Liver (tissue), 9 donors: ENCODE data around the gene MICAL3. TPM values are rescaled to one million over a fixed set of nuclear protein-coding genes. Genes with fewer than 3 reads are reported as not detected.

Source experiments
- DNase-seq: peaks from one replicate; pipeline ENCODE4 v3.0.0-alpha.2; 2017; ENCODE audit warnings: low spot score
- H3K27ac ChIP-seq, 2 donors: one replicate each; pipeline ENCODE4 v1.7.0; 2013; ENCODE audit warnings: inconsistent platforms in 2 of 2, low read length in 2 of 2, control low read depth in 1 of 2, low read depth in 1 of 2, mild to moderate bottlenecking in 1 of 2
- H3K27me3 ChIP-seq, 4 donors: one replicate each; pipeline versions ENCODE4 v1.6.1 to v1.7.0; 2013; ENCODE audit warnings: low read length in 3 of 4, inconsistent platforms in 1 of 4, mild to moderate bottlenecking in 1 of 4, moderate library complexity in 1 of 4; ENCODE audit not compliant: control insufficient read depth in 4 of 4, insufficient read depth in 4 of 4
- H3K36me3 ChIP-seq, 4 donors: one replicate each; pipeline versions ENCODE4 v1.6.1 to v1.7.0; 2013; ENCODE audit warnings: low read length in 3 of 4, mild to moderate bottlenecking in 3 of 4, low read depth in 1 of 4, moderate library complexity in 1 of 4; ENCODE audit not compliant: control insufficient read depth in 4 of 4, insufficient read depth in 3 of 4
- H3K4me1 ChIP-seq, 4 donors: one replicate each; pipeline versions ENCODE4 v1.6.1 to v1.7.0; 2013; ENCODE audit warnings: low read length in 3 of 4, mild to moderate bottlenecking in 3 of 4, moderate library complexity in 1 of 4; ENCODE audit not compliant: control insufficient read depth in 4 of 4, insufficient read depth in 4 of 4
- H3K4me3 ChIP-seq, 3 donors: one replicate each; pipeline versions ENCODE4 v1.6.1 to v1.7.0; 2013; ENCODE audit warnings: low read length in 3 of 3, control low read depth in 1 of 3, low read depth in 1 of 3, mild to moderate bottlenecking in 1 of 3
- H3K9ac ChIP-seq, 2 donors: one replicate each; pipeline ENCODE4 v1.7.0; 2013; ENCODE audit warnings: low read length in 2 of 2, mild to moderate bottlenecking in 2 of 2, moderate library complexity in 2 of 2, control low read depth in 1 of 2, low read depth in 1 of 2
- H3K9me3 ChIP-seq, 4 donors: one replicate each; pipeline versions ENCODE4 v1.6.1 to v1.7.0; 2013; ENCODE audit warnings: low read length in 3 of 4; ENCODE audit not compliant: control insufficient read depth in 4 of 4
- EGR1 ChIP-seq, 2 donors: IDR thresholded peaks; 2 replicates each; pipeline ENCODE4 v1.6.1; 2016 to 2018; ENCODE audit warnings: antibody characterized with exemption in 2 of 2, low read depth in 2 of 2
- FOXA1 ChIP-seq: IDR thresholded peaks from 2 replicates; pipeline ENCODE4 v1.6.1; 2016; ENCODE audit warnings: antibody characterized with exemption
- FOXA2 ChIP-seq: IDR thresholded peaks from 2 replicates; pipeline ENCODE4 v1.6.1; 2016; ENCODE audit warnings: antibody characterized with exemption
- GABPA ChIP-seq, 2 donors: IDR thresholded peaks in 1 of 2; conservative IDR thresholded peaks in 1 of 2; 2 replicates each; pipeline ENCODE4 v1.6.1; 2016; ENCODE audit warnings: antibody characterized with exemption in 2 of 2, mild to moderate bottlenecking in 1 of 2, moderate library complexity in 1 of 2
- HNF4A ChIP-seq, 2 donors: conservative IDR thresholded peaks; 2 replicates each; pipeline ENCODE4 v1.6.1; 2016; ENCODE audit warnings: antibody characterized with exemption in 2 of 2, mild to moderate bottlenecking in 2 of 2
- HNF4G ChIP-seq: IDR thresholded peaks from 2 replicates; pipeline ENCODE4 v1.6.1; 2016; ENCODE audit warnings: antibody characterized with exemption
- JUND ChIP-seq, 2 donors: IDR thresholded peaks; 2 replicates each; pipeline ENCODE4 v1.6.1; 2016; ENCODE audit warnings: antibody characterized with exemption in 2 of 2
- NR2F2 ChIP-seq: IDR thresholded peaks from 2 replicates; pipeline ENCODE4 v1.6.1; 2016; ENCODE audit warnings: antibody characterized with exemption
- RAD21 ChIP-seq, 2 donors: IDR thresholded peaks; 2 replicates each; pipeline ENCODE4 v1.6.1; 2016; ENCODE audit warnings: antibody characterized with exemption in 2 of 2, mild to moderate bottlenecking in 2 of 2
- RXRA ChIP-seq, 2 donors: IDR thresholded peaks; 2 replicates each; pipeline ENCODE4 v1.6.1; 2017 to 2018; ENCODE audit warnings: antibody characterized with exemption in 2 of 2, mild to moderate bottlenecking in 1 of 2
- TAF1 ChIP-seq: conservative IDR thresholded peaks from 2 replicates; pipeline ENCODE4 v1.6.1; 2016; ENCODE audit warnings: antibody characterized with exemption, mild to moderate bottlenecking
- YY1 ChIP-seq: IDR thresholded peaks from 2 replicates; pipeline ENCODE4 v1.6.1; 2016; ENCODE audit warnings: antibody characterized with exemption, mild to moderate bottlenecking
- WGBS: extraction: QIAGEN DNeasy Blood & Tissue Kit; methylation state at CpG from one replicate; pipeline ENCODE4 v1.1.7; 2013; 5-methylcytosine and 5-hydroxymethylcytosine counted together
- polyA plus RNA-seq, 2 donors: library from polyadenylated mRNA; stranded (reverse) in 1 of 2; unstranded in 1 of 2; fragments of 200-250 nt in 1 of 2; fragments of >200 nt in 1 of 2; fragmentation: Nextera tagmentation in 1 of 2; extraction: Ambion mirVana in 1 of 2; gene quantifications; one replicate each; pipeline versions ENCODE4 v1.2.1 to v1.2.3, GENCODE V29; 2013 to 2015
- total RNA-seq, 2 donors: library from RNA; depleted of rRNA; stranded (reverse); fragments of >200 nt; gene quantifications; one replicate each; pipeline ENCODE4 v1.2.3, GENCODE V29; 2014
- TF ChIP-seq, protein P1 (sequence below): fragments of 150-350 bp; IDR thresholded peaks from 2 replicates; pipeline ENCODE4 v1.5.1; 2017; ENCODE audit warnings: improper control_type of control experiment, low read depth, low read length; ENCODE audit not compliant: missing input control
- TF ChIP-seq, protein P2 (sequence below): IDR thresholded peaks from 2 replicates; pipeline ENCODE4 v1.6.1; 2016; ENCODE audit warnings: antibody characterized with exemption, mild to moderate bottlenecking
- TF ChIP-seq, protein P3 (sequence below): IDR thresholded peaks from 2 replicates; pipeline ENCODE4 v1.6.1; 2016; ENCODE audit warnings: antibody characterized with exemption
- TF ChIP-seq, protein P4 (sequence below): IDR thresholded peaks from 2 replicates; pipeline ENCODE4 v1.6.1; 2016; ENCODE audit warnings: antibody characterized with exemption
- donor health status: healthy.
- donor health status: healthy.
- donor health status: healthy.
- donor health status: healthy.
- donor health status: healthy.

The MICAL3 gene
- total and polyA plus RNA-seq, 4 donors, result 6.4 to 38.4 (median 23.4) TPM

DNA sequence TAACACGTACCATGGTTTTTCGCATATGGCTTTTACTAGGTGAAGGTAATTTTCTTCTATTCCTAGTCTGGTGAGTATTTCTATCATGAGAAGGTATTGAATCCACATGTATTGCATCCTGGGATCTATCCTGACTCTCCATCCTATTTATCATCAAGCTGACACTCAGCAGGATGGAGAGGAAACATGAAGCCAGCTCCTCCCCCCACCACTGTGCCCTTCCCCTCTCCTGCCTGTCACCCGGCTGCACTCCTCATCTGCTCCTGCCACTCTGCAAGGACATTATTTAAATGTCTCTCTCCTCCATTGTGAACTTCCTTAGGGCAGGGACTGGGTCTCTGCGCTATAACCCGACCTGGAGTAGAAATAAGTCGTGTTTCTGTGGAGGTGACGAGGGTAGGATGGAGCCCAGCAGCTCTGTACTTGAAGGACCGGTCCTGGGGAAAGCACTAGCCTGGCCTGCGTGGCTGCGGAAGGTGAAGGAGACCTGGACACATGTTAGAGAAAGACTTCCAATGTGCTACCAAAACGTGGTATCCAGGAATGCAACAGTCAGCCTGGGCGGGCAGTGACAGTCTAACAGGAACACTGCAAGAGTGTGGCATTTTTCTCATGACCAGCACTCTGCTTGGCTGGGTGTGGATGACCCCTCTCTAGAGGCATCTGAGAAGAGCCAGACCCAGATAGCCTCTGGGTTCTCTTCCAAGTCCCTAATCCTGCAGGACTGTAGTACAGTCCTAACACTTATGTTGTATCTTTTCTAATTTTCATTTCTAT, 111.2 kb downstream of the MICAL3 start:
- Histone ChIP-seq H3K27ac (no peak overlapping the region), H3K27me3 (no peaks in the 10 kb centered on the region)

DNA sequence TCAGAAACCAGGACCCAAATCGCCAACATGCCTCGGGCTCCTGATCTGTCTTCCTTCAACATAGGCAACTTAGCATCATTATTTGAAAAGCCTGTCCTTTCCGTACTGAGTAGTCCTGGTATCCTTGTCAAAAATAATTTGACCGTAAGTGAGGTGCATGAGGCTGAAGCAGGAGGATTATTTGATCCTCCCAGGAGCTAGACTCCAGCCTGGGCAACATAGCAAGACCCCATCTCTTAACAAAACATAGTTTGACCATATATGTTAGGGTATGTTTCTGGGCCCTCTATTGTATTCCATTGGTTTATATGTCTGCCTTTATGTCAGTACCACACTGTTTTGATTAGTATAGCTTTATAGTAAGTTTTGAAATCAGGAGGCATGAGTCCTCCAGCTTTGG, 112.5 kb downstream of the MICAL3 start:
- Histone ChIP-seq H3K9me3 (no peaks in the 10 kb centered on the region), H3K27ac (no peak overlapping the region), H3K27me3 (no peaks in the 10 kb centered on the region), H3K9ac (no peak overlapping the region), H3K4me3 (no peak overlapping the region), H3K4me1 (peaks cover 0 to 12% (median 2%) of the 10 kb centered on the region in 4 donors), H3K36me3 (no peaks in the 10 kb centered on the region)
- DNase-seq, result no peak
- WGBS, result 97% methylated on average over 4 of the region's 4 CpGs
- TF ChIP-seq, protein P1, sequence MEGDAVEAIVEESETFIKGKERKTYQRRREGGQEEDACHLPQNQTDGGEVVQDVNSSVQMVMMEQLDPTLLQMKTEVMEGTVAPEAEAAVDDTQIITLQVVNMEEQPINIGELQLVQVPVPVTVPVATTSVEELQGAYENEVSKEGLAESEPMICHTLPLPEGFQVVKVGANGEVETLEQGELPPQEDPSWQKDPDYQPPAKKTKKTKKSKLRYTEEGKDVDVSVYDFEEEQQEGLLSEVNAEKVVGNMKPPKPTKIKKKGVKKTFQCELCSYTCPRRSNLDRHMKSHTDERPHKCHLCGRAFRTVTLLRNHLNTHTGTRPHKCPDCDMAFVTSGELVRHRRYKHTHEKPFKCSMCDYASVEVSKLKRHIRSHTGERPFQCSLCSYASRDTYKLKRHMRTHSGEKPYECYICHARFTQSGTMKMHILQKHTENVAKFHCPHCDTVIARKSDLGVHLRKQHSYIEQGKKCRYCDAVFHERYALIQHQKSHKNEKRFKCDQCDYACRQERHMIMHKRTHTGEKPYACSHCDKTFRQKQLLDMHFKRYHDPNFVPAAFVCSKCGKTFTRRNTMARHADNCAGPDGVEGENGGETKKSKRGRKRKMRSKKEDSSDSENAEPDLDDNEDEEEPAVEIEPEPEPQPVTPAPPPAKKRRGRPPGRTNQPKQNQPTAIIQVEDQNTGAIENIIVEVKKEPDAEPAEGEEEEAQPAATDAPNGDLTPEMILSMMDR, result no peak
- TF ChIP-seq, protein P2, sequence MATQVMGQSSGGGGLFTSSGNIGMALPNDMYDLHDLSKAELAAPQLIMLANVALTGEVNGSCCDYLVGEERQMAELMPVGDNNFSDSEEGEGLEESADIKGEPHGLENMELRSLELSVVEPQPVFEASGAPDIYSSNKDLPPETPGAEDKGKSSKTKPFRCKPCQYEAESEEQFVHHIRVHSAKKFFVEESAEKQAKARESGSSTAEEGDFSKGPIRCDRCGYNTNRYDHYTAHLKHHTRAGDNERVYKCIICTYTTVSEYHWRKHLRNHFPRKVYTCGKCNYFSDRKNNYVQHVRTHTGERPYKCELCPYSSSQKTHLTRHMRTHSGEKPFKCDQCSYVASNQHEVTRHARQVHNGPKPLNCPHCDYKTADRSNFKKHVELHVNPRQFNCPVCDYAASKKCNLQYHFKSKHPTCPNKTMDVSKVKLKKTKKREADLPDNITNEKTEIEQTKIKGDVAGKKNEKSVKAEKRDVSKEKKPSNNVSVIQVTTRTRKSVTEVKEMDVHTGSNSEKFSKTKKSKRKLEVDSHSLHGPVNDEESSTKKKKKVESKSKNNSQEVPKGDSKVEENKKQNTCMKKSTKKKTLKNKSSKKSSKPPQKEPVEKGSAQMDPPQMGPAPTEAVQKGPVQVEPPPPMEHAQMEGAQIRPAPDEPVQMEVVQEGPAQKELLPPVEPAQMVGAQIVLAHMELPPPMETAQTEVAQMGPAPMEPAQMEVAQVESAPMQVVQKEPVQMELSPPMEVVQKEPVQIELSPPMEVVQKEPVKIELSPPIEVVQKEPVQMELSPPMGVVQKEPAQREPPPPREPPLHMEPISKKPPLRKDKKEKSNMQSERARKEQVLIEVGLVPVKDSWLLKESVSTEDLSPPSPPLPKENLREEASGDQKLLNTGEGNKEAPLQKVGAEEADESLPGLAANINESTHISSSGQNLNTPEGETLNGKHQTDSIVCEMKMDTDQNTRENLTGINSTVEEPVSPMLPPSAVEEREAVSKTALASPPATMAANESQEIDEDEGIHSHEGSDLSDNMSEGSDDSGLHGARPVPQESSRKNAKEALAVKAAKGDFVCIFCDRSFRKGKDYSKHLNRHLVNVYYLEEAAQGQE, result no peak
- no peak for TF ChIP-seq HNF4G
- no peak for TF ChIP-seq RXRA (IDR thresholded peaks at IDR 0.05)
- no peak for TF ChIP-seq NR2F2
- TF ChIP-seq, protein P3, sequence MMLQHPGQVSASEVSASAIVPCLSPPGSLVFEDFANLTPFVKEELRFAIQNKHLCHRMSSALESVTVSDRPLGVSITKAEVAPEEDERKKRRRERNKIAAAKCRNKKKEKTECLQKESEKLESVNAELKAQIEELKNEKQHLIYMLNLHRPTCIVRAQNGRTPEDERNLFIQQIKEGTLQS, result no peak
- TF ChIP-seq RAD21 (IDR thresholded peaks at IDR 0.05), result no peak
- TF ChIP-seq, protein P4, sequence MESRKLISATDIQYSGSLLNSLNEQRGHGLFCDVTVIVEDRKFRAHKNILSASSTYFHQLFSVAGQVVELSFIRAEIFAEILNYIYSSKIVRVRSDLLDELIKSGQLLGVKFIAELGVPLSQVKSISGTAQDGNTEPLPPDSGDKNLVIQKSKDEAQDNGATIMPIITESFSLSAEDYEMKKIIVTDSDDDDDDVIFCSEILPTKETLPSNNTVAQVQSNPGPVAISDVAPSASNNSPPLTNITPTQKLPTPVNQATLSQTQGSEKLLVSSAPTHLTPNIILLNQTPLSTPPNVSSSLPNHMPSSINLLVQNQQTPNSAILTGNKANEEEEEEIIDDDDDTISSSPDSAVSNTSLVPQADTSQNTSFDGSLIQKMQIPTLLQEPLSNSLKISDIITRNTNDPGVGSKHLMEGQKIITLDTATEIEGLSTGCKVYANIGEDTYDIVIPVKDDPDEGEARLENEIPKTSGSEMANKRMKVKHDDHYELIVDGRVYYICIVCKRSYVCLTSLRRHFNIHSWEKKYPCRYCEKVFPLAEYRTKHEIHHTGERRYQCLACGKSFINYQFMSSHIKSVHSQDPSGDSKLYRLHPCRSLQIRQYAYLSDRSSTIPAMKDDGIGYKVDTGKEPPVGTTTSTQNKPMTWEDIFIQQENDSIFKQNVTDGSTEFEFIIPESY, result no peak
- TF ChIP-seq FOXA2, result no peak
- no peak for TF ChIP-seq YY1

More for the DNA sequence above, 111.2 kb downstream of the MICAL3 start:
- DNase-seq, result no peak
- 87% methylated on average over 12 of the region's 12 CpGs for WGBS
- Histone ChIP-seq H3K36me3 (no peaks in the 10 kb centered on the region), H3K9ac (no peak overlapping the region), H3K4me3 (no peak overlapping the region), H3K9me3 (no peaks in the 10 kb centered on the region), H3K4me1 (peaks cover 0 to 4% (median 1%) of the 10 kb centered on the region in 4 donors)
- TF ChIP-seq, protein P1, result no peak
- TF ChIP-seq HNF4G (no peak), GABPA (IDR thresholded peaks at IDR 0.05 in 1 of 2, conservative IDR thresholded peaks at IDR 0.05 in 1 of 2) (no peak), JUND (IDR thresholded peaks at IDR 0.05) (no peak), RXRA (IDR thresholded peaks at IDR 0.05) (no peak), RAD21 (IDR thresholded peaks at IDR 0.05) (no peak), TAF1 (no peak), EGR1 (IDR thresholded peaks at IDR 0.05; ENCODE audit: low read depth in 2 of 2) (no peak), YY1 (no peak), HNF4A (conservative IDR thresholded peaks at IDR 0.05) (no peak), FOXA1 (no peak)
- TF ChIP-seq, protein P2, result no peak
